GM12878 (cell line): ENCODE data around the gene CPSF4L. TPM values are rescaled to one million over a fixed set of nuclear protein-coding genes. Genes with fewer than 3 reads are reported as not detected.

ENCODE experiments used
- ASH2L ChIP-seq: fragments of 300-600, 200-600 bp; sonication (generic); IDR thresholded peaks from 2 replicates; pipeline ENCODE4 v1.6.1; 2017; ENCODE audit warnings: low read depth, mild to moderate bottlenecking, borderline replicate concordance
- BACH1 ChIP-seq: fragments of 450-650 bp; IDR thresholded peaks from 2 replicates; pipeline ENCODE4 v1.6.1; 2017; ENCODE audit warnings: mild to moderate bottlenecking, borderline replicate concordance
- CREB1 ChIP-seq: IDR thresholded peaks from 2 replicates; pipeline ENCODE4 v1.6.1; 2012; ENCODE audit warnings: low read depth, mild to moderate bottlenecking, inconsistent platforms
- E2F8 ChIP-seq: fragments of 450-650 bp; IDR thresholded peaks from 2 replicates; pipeline ENCODE4 v1.6.1; 2018; ENCODE audit warnings: mild to moderate bottlenecking, low read depth, moderate library complexity; ENCODE audit not compliant: partially characterized antibody
- ESRRA ChIP-seq: IDR thresholded peaks from 2 replicates; pipeline ENCODE4 v1.6.1; 2012; ENCODE audit warnings: mild to moderate bottlenecking, low read length, improper control_type of control experiment
- KDM1A ChIP-seq: fragments of 200-600 bp; sonication (generic); IDR thresholded peaks from 2 replicates; pipeline ENCODE4 v1.6.1; 2016; ENCODE audit warnings: borderline replicate concordance
- NFXL1 ChIP-seq: fragments of 450-650 bp; IDR thresholded peaks from 2 replicates; pipeline ENCODE4 v1.6.1; 2017; ENCODE audit warnings: antibody characterized with exemption, mild to moderate bottlenecking, borderline replicate concordance
- RELA ChIP-seq: fragments of 450-650 bp; IDR thresholded peaks from 2 replicates; pipeline ENCODE4 v1.8.0; 2014; ENCODE audit warnings: borderline replicate concordance; ENCODE audit not compliant: partially characterized antibody
- YY1 ChIP-seq: IDR thresholded peaks from 2 replicates; pipeline ENCODE4 v1.6.1; 2011; ENCODE audit warnings: low read depth, mild to moderate bottlenecking, low read length
- polyA plus RNA-seq, 11 experiments: library from polyadenylated mRNA; depleted of rRNA in 4 of 11; unstranded in 6 of 11; stranded (reverse) in 5 of 11; fragments of >200 nt; fragmentation: Nextera tagmentation in 4 of 11; fragmentation: Illumina TruSeq in 1 of 11; extraction: Ambion mirVana in 4 of 11; extraction: Trizol in 1 of 11; gene quantifications; 1 replicate in 1 of 11; 2 replicates in 10 of 11; pipeline versions ENCODE4 v1.2.1 to v1.2.3, GENCODE V29; 2011 to 2016; ENCODE audit warnings: inconsistent platforms in 2 of 11, missing spikeins in 2 of 11, low read depth in 1 of 11
- total RNA-seq, 4 experiments: library from RNA; depleted of rRNA in 3 of 4; stranded (reverse); fragments of >200 nt in 3 of 4; fragmentation: Illumina TruSeq in 1 of 4; extraction: Trizol in 1 of 4; gene quantifications; 2 replicates each; pipeline versions ENCODE4 v1.2.1 to v1.2.3, GENCODE V29; 2013 to 2021
- TF ChIP-seq, protein P1 (sequence below): fragments of 450-650 bp; IDR thresholded peaks from 2 replicates; pipeline ENCODE4 v1.6.1; 2017; ENCODE audit warnings: mild to moderate bottlenecking, moderate library complexity
- TF ChIP-seq, protein P2 (sequence below): fragments of 450-650 bp; IDR thresholded peaks from 2 replicates; pipeline ENCODE4 v1.6.1; 2017; ENCODE audit warnings: borderline replicate concordance

CPSF4L gene
- total and polyA plus RNA-seq, 10 of the 15 experiments (the other 5 are each of a cell fraction or from before 2014, with no cell fraction given) = not detected

GRCh38 chr17:73293031-73293430, 31.4 kb upstream of the CPSF4L start (continued):
- TF ChIP-seq E2F8 = no peak
- no peak for TF ChIP-seq KDM1A
- TF ChIP-seq ESRRA = no peak
- no peak for TF ChIP-seq BACH1
- TF ChIP-seq ASH2L = no peak
- TF ChIP-seq NFXL1 = no peak
- TF ChIP-seq, protein P1, sequence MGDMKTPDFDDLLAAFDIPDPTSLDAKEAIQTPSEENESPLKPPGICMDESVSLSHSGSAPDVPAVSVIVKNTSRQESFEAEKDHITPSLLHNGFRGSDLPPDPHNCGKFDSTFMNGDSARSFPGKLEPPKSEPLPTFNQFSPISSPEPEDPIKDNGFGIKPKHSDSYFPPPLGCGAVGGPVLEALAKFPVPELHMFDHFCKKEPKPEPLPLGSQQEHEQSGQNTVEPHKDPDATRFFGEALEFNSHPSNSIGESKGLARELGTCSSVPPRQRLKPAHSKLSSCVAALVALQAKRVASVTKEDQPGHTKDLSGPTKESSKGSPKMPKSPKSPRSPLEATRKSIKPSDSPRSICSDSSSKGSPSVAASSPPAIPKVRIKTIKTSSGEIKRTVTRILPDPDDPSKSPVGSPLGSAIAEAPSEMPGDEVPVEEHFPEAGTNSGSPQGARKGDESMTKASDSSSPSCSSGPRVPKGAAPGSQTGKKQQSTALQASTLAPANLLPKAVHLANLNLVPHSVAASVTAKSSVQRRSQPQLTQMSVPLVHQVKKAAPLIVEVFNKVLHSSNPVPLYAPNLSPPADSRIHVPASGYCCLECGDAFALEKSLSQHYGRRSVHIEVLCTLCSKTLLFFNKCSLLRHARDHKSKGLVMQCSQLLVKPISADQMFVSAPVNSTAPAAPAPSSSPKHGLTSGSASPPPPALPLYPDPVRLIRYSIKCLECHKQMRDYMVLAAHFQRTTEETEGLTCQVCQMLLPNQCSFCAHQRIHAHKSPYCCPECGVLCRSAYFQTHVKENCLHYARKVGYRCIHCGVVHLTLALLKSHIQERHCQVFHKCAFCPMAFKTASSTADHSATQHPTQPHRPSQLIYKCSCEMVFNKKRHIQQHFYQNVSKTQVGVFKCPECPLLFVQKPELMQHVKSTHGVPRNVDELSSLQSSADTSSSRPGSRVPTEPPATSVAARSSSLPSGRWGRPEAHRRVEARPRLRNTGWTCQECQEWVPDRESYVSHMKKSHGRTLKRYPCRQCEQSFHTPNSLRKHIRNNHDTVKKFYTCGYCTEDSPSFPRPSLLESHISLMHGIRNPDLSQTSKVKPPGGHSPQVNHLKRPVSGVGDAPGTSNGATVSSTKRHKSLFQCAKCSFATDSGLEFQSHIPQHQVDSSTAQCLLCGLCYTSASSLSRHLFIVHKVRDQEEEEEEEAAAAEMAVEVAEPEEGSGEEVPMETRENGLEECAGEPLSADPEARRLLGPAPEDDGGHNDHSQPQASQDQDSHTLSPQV = no peak
- TF ChIP-seq, protein P2, sequence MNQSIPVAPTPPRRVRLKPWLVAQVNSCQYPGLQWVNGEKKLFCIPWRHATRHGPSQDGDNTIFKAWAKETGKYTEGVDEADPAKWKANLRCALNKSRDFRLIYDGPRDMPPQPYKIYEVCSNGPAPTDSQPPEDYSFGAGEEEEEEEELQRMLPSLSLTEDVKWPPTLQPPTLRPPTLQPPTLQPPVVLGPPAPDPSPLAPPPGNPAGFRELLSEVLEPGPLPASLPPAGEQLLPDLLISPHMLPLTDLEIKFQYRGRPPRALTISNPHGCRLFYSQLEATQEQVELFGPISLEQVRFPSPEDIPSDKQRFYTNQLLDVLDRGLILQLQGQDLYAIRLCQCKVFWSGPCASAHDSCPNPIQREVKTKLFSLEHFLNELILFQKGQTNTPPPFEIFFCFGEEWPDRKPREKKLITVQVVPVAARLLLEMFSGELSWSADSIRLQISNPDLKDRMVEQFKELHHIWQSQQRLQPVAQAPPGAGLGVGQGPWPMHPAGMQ = no peak
- no peak for TF ChIP-seq CREB1
- TF ChIP-seq YY1 = no peak
- TF ChIP-seq RELA = no peak
